ENCODE measurements around the gene DUSP1.

GRCh38 chr5:172743112-172743959, 27.7 kb downstream of the DUSP1 start:
- no peak for TF ChIP-seq CTCF (IDR thresholded peaks at IDR 0.05)
- TF ChIP-seq POLR2AphosphoS5 (IDR thresholded peaks at IDR 0.05), result no peak

Measured in esophagus muscularis mucosa (tissue), 3 donors.